GM20000 (cell line): ENCODE data around the gene CCDC167.
A peak's percentile ranks its signal among the peaks of the same experiment; 100 is the strongest.

Experiments
- DNase-seq: peaks from one replicate; pipeline ENCODE4 v3.0.0; 2012; ENCODE audit warnings: low spot score
- CTCF ChIP-seq: IDR thresholded peaks from 2 replicates; pipeline ENCODE4 v1.5.1; 2012; ENCODE audit warnings: mild to moderate bottlenecking, control low read depth; ENCODE audit errors: extremely low read depth, missing control alignments

CCDC167 gene

GRCh38 chr6:37543361-37543760, 43.7 kb upstream of the CCDC167 start:
- DNase-seq = no peak
- no peak for TF ChIP-seq CTCF

GRCh38 chr6:37541346-37541745, 41.7 kb upstream of the CCDC167 start:
- DNase-seq = no peak
- TF ChIP-seq CTCF = no peak

DNA sequence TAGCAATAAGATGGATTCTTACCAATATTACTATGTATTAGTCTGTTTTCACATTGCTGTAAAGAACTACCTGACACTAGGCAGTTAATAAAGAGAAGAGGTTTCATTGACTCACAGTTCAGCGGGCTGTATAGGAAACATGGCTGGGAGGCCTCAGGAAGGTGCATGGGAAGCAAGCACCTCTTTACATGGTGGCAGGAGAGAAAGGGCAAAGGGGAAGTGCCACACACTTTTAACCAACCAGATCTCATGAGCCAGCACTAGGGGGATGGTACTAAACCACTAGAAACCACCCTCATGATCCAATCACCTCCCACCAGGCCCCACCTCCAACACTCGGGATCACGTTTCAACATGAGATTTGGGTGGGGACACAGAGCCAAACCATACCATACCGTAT, 40.7 kb upstream of the CCDC167 start:
- no peak for TF ChIP-seq CTCF

GRCh38 chr6:37540029-37540352, 40.3 kb upstream of the CCDC167 start:
- no peak for DNase-seq
- TF ChIP-seq CTCF = no peak

More for the DNA sequence above, 40.7 kb upstream of the CCDC167 start:
- no peak for DNase-seq

GRCh38 chr6:37539171-37540028, 39.7 kb upstream of the CCDC167 start:
- no peak for DNase-seq
- TF ChIP-seq CTCF = no peak

DNA sequence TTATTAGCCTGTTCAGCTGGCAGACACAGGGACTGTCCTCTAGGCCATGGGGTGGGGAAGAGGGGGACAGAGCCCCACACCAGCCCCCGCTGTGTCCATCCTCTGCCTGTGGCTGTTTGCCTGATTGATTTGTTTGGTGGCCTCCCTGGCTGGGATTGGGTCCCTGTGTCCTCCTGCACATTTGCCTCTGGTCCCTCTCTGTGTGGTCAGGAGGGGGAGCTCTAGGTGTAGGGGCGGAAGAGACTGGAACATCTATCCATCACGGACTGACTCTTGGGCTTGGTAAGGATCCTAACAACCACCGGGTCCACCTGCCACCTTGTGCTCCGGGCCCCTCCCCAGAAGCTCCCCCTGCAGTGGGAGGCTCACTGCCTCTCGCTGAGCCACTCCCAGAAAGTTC, 38.4 kb upstream of the CCDC167 start:
- DNase-seq = peak; percentile 67
- peak; percentile 38 for TF ChIP-seq CTCF

DNA sequence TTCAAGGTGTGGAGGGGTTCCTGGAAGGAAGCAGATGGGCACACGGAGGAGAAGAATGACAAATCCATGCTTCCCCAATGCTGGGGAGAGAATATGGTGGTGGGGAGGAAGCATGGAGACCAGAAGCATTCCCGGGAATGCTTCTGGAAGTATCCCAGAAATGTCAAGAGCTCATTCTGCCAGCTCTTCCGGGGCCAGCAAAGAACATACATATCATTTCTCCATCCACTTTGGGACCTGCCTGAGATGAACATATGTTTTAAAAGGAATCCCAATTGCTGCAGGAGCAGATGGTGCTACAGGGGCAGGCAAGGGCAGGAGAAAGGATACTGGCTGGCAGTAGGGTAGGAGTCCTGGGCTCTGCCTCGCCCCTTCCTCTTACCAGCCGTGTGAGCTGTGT, 37.9 kb upstream of the CCDC167 start:
- DNase-seq = no peak
- no peak for TF ChIP-seq CTCF
